ENCODE results near the gene GPC6. TPM values are rescaled to one million over a fixed set of nuclear protein-coding genes. Genes with fewer than 3 reads are reported as not detected.

The GPC6 gene
- polyA plus RNA-seq, 1 donor (not counting 4 experiments of a cell fraction or from before 2014, with no cell fraction given) = 0.42 TPM

DNA sequence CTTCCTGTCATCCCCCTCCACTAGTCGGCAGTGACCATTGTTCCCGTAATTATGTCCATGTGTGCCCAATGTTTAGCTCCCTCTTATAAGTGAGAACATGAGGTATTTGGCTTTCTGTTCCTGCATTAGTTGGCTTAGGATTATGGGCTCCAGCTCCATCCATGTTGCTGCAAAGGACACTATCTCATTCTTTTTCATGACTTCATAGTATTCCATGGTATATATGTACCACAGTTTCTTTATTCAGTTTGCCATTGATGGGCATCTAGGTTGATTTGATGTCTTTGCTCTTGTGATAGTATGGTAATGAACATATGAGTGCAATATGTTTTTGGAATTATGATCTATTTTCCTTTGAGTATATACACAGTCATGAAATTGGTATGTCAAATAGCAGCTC lies 730.8 kb downstream of the GPC6 start:
- Histone ChIP-seq H3K36me3 (ENCODE audit: control insufficient read depth in 2 of 2, extremely low read depth in 1 of 2, insufficient read depth in 2 of 2, low read length in 2 of 2) (no peaks in the 10 kb centered on the region), H3K4me2 (ENCODE audit: control insufficient read depth, extremely low read depth, insufficient read depth, low read depth, low read length) (no peak overlapping the region), H3K4me1 (ENCODE audit: control insufficient read depth, extremely low read depth, insufficient read depth, low read length) (no peaks in the 10 kb centered on the region), H3K27ac (ENCODE audit: control insufficient read depth, insufficient read depth, low read length) (no peak overlapping the region), H3K9me1 (ENCODE audit: control insufficient read depth, extremely low read depth, insufficient read depth, low read length) (no peaks in the 10 kb centered on the region), H2AFZ (ENCODE audit: control insufficient read depth, low read length) (no peak overlapping the region), H3K27me3 (ENCODE audit: control insufficient read depth, extremely low read depth, insufficient read depth, low read length) (no peaks in the 10 kb centered on the region), H3K4me3 (ENCODE audit: control insufficient read depth in 2 of 3, extremely low read depth in 1 of 3, insufficient read depth in 2 of 3, low read depth in 1 of 3, low read length in 3 of 3) (no peak overlapping the region), H3K9me3 (ENCODE audit: control insufficient read depth, low read depth, low read length) (no peaks in the 10 kb centered on the region), H3K79me2 (ENCODE audit: control insufficient read depth, insufficient read depth, low read length) (no peaks in the 10 kb centered on the region), H3K9ac (ENCODE audit: control insufficient read depth, extremely low read depth, insufficient read depth, low read length) (no peak overlapping the region), H4K20me1 (ENCODE audit: control insufficient read depth, extremely low read depth, insufficient read depth, low read length) (no peaks in the 10 kb centered on the region)
- dilution Hi-C loops (cut with MboI; ENCODE audit: extremely low pct_ligation_motif_present, low sequenced_read_pairs) = no loop called here
- no peak for FAIRE-seq
- no peak for TF ChIP-seq EZH2 (IDR thresholded peaks at IDR 0.05; ENCODE audit: low read length)
- no peak for DNase-seq (ENCODE audit: low read depth, low spot score)

DNA sequence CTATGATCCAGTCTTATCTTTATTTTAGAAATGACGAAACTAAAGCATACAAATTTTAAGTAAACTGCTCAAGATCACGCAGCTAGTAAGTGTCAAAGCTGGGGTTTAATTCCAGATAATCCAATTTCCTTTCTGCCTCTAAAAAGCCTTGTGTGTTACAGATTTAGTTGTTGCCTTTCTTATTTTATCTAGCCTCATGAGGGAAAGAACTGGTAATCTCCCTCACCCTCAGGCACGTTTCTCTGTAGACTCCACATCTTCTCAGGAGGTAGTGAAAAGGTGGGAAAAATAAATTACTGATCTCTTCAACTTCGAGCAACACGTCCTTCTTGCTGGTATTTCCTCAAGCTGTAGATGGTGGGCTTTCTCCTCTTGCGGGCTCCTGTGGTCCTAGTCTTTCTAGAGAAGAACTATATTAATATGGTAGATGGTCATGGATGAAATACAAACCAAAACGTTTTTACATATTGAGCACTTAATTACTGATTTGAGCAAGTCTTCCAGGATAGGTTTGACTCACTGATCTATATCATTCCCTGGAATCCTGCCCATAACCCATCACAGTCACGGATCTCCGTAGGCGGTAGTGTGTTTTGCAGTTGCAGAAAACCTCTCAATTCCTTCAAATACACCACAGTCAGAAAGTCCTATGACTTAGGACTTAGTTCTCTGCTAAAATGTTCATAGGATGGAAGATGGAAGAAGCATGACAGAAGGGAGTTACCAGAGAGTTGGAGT lies 733.4 kb downstream of the GPC6 start:
- no peak overlapping the region for H3K9ac ChIP-seq (ENCODE audit: control insufficient read depth, extremely low read depth, insufficient read depth, low read length)
- H3K27ac ChIP-seq (ENCODE audit: control insufficient read depth, insufficient read depth, low read length) = no peak overlapping the region
- H3K4me1 ChIP-seq (ENCODE audit: control insufficient read depth, extremely low read depth, insufficient read depth, low read length) = no peaks in the 10 kb centered on the region
- no peaks in the 10 kb centered on the region for H3K9me3 ChIP-seq (ENCODE audit: control insufficient read depth, low read depth, low read length)
- TF ChIP-seq, protein P1, sequence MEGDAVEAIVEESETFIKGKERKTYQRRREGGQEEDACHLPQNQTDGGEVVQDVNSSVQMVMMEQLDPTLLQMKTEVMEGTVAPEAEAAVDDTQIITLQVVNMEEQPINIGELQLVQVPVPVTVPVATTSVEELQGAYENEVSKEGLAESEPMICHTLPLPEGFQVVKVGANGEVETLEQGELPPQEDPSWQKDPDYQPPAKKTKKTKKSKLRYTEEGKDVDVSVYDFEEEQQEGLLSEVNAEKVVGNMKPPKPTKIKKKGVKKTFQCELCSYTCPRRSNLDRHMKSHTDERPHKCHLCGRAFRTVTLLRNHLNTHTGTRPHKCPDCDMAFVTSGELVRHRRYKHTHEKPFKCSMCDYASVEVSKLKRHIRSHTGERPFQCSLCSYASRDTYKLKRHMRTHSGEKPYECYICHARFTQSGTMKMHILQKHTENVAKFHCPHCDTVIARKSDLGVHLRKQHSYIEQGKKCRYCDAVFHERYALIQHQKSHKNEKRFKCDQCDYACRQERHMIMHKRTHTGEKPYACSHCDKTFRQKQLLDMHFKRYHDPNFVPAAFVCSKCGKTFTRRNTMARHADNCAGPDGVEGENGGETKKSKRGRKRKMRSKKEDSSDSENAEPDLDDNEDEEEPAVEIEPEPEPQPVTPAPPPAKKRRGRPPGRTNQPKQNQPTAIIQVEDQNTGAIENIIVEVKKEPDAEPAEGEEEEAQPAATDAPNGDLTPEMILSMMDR (optimal IDR thresholded peaks at IDR 0.05 in 1 of 3, IDR thresholded peaks at IDR 0.05 in 1 of 3, conservative IDR thresholded peaks at IDR 0.05 in 1 of 3; ENCODE audit: extremely low read depth in 1 of 3, insufficient read depth in 2 of 3, low read length in 3 of 3) = no peak
- no peaks in the 10 kb centered on the region for H4K20me1 ChIP-seq (ENCODE audit: control insufficient read depth, extremely low read depth, insufficient read depth, low read length)
- no peaks in the 10 kb centered on the region for H3K27me3 ChIP-seq (ENCODE audit: control insufficient read depth, extremely low read depth, insufficient read depth, low read length)
- no peak for FAIRE-seq
- no peak for DNase-seq (ENCODE audit: low read depth, low spot score)
- H3K4me2 ChIP-seq (ENCODE audit: control insufficient read depth, extremely low read depth, insufficient read depth, low read depth, low read length) = no peak overlapping the region
- no peaks in the 10 kb centered on the region for H3K79me2 ChIP-seq (ENCODE audit: control insufficient read depth, insufficient read depth, low read length)
- no peaks in the 10 kb centered on the region for H3K36me3 ChIP-seq (ENCODE audit: control insufficient read depth in 2 of 2, extremely low read depth in 1 of 2, insufficient read depth in 2 of 2, low read length in 2 of 2)
- H3K4me3 ChIP-seq (ENCODE audit: control insufficient read depth in 2 of 3, extremely low read depth in 1 of 3, insufficient read depth in 2 of 3, low read depth in 1 of 3, low read length in 3 of 3) = no peak overlapping the region
- no peak overlapping the region for H2AFZ ChIP-seq (ENCODE audit: control insufficient read depth, low read length)
- H3K9me1 ChIP-seq (ENCODE audit: control insufficient read depth, extremely low read depth, insufficient read depth, low read length) = no peaks in the 10 kb centered on the region
- dilution Hi-C loops (cut with MboI; ENCODE audit: extremely low pct_ligation_motif_present, low sequenced_read_pairs) = no loop called here

Data from keratinocyte (primary cell).